ENCODE results near the gene CHCHD4. TPM values are rescaled to one million over a fixed set of nuclear protein-coding genes. Genes with fewer than 3 reads are reported as not detected.

The CHCHD4 gene
- total RNA-seq, 1 experiment from 2014 or later, result 43.3 TPM

DNA sequence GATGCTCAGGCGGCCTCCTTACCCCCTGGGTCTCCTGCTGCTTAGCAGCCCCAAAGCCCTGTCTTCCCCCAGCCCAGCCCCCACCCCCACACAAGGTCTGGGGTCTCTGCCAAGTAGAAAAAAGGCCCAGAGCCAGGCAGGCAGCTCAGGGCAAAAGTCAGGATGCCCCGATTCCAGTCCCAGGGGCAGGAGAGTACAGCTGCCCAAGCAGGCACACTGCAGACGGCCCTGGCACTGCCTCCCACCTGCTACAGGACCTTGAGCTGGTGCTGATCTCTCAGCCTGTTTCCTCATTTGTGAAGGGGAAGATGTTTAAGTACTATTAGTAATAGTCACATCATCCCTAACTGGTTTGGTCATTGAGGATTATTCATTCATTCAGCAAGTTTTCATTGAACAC, 12.8 kb upstream of the CHCHD4 start:
- ATAC-seq, result peak; percentile 33
- DNase-seq, result peak; percentile 68
- peak overlapping the region; percentile 41; the same call in 1 of the 2 replicates for H3K4me2 ChIP-seq (ENCODE audit: low read length)
- H3K9ac ChIP-seq (ENCODE audit: low read length), result peak overlapping the region; percentile 54
- intact Hi-C loops (cut with micrococcal nuclease), result no loop called here
- ChIA-PET POLR2A (ENCODE audit: unreplicated experiment) (interaction anchor here (1.1 kb wide), 1 partner anchor 13 kb away, joined by 5 read pairs; the partner anchor contains the start of genes CHCHD4 and TMEM43), CTCF (interaction anchor here (0.6 kb wide), 1 partner anchor 17 kb away, joined by 3 read pairs; no protein-coding TSS in a partner anchor)
- H3K9me3 ChIP-seq (ENCODE audit: low read length), result no peaks in the 10 kb centered on the region
- BruUV-seq (replicated peaks), result no TSS peak
- H3K4me1 ChIP-seq (ENCODE audit: insufficient read depth, low read length), result peaks cover 21% of the 10 kb centered on the region
- no peaks in the 10 kb centered on the region for H3K27me3 ChIP-seq (ENCODE audit: low read length)
- TF ChIP-seq, protein P1, sequence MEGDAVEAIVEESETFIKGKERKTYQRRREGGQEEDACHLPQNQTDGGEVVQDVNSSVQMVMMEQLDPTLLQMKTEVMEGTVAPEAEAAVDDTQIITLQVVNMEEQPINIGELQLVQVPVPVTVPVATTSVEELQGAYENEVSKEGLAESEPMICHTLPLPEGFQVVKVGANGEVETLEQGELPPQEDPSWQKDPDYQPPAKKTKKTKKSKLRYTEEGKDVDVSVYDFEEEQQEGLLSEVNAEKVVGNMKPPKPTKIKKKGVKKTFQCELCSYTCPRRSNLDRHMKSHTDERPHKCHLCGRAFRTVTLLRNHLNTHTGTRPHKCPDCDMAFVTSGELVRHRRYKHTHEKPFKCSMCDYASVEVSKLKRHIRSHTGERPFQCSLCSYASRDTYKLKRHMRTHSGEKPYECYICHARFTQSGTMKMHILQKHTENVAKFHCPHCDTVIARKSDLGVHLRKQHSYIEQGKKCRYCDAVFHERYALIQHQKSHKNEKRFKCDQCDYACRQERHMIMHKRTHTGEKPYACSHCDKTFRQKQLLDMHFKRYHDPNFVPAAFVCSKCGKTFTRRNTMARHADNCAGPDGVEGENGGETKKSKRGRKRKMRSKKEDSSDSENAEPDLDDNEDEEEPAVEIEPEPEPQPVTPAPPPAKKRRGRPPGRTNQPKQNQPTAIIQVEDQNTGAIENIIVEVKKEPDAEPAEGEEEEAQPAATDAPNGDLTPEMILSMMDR (conservative IDR thresholded peaks at IDR 0.05; ENCODE audit: low read depth, low read length), result no peak
- TF ChIP-seq EZH2phosphoT487 (IDR thresholded peaks at IDR 0.05; ENCODE audit: borderline replicate concordance, low read length), result no peak
- H3K9me2 ChIP-seq (replicated peaks; ENCODE audit: low read length), result no peaks in the 10 kb centered on the region
- no peaks in the 10 kb centered on the region for H3F3A ChIP-seq (ENCODE audit: low read length, unreplicated experiment)
- H4K20me1 ChIP-seq (ENCODE audit: low read length), result no peaks in the 10 kb centered on the region
- H3K36me3 ChIP-seq (ENCODE audit: low read depth, low read length), result peaks cover 50% of the 10 kb centered on the region
- no peak overlapping the region for H2AFZ ChIP-seq (ENCODE audit: low read length)
- peak overlapping the region; percentile 88 for H3K27ac ChIP-seq (ENCODE audit: low read length)
- H3K4me3 ChIP-seq (ENCODE audit: low read length), result no peak overlapping the region
- H3K79me2 ChIP-seq (ENCODE audit: low read length), result no peaks in the 10 kb centered on the region

DNA sequence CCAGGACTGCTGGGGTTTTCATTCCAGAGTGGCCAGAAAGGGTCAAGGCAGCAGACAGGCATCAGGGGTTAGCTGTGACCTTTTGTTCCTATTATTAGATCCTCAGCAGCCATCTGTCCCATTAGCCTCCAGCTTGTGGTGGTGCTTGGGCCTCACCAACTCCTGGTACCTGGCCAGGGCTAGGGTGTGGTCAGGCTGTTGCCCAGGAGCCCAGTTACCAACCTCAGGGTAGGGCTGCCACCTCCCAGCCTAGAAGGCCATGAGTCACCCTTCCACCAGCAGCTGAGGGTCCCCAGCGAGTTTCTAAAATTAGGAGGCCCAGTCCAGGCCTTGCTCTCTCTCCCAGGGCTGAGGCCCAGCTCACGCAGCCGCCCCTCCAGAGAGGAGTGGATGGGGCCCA, 12.3 kb upstream of the CHCHD4 start:
- no peak for TF ChIP-seq EZH2 (IDR thresholded peaks at IDR 0.05; ENCODE audit: low read length, unreplicated experiment)
- no peak for TF ChIP-seq EZH2phosphoT487 (IDR thresholded peaks at IDR 0.05; ENCODE audit: borderline replicate concordance, low read length)
- TF ChIP-seq, protein P1 (conservative IDR thresholded peaks at IDR 0.05; ENCODE audit: low read depth, low read length), result no peak
- peak overlapping the region; percentile 41 for H3K4me2 ChIP-seq (ENCODE audit: low read length)
- peaks cover 21% of the 10 kb centered on the region for H3K4me1 ChIP-seq (ENCODE audit: insufficient read depth, low read length)
- intact Hi-C loops (cut with micrococcal nuclease), result no loop called here
- no peaks in the 10 kb centered on the region for H3K27me3 ChIP-seq (ENCODE audit: low read length)
- H3K9me3 ChIP-seq (ENCODE audit: low read length), result no peaks in the 10 kb centered on the region
- no peaks in the 10 kb centered on the region for H3K79me2 ChIP-seq (ENCODE audit: low read length)
- BruUV-seq (replicated peaks), result no TSS peak
- no peaks in the 10 kb centered on the region for H4K20me1 ChIP-seq (ENCODE audit: low read length)
- peak overlapping the region; percentile 88 for H3K27ac ChIP-seq (ENCODE audit: low read length)
- H2AFZ ChIP-seq (ENCODE audit: low read length), result no peak overlapping the region
- peak; percentile 77 for ATAC-seq
- POLR2A ChIA-PET (ENCODE audit: unreplicated experiment), result interaction anchor here (0.5 to 1.1 kb wide), 2 partner anchors 12 to 42 kb away, joined by 3 to 5 read pairs; partner anchors contain the start of genes CHCHD4, LSM3, TMEM43 and XPC
- no peaks in the 10 kb centered on the region for H3F3A ChIP-seq (ENCODE audit: low read length, unreplicated experiment)
- H3K9me2 ChIP-seq (replicated peaks; ENCODE audit: low read length), result no peaks in the 10 kb centered on the region
- peaks cover 51% of the 10 kb centered on the region for H3K36me3 ChIP-seq (ENCODE audit: low read depth, low read length)
- no peak overlapping the region for H3K4me3 ChIP-seq (ENCODE audit: low read length)
- CTCF ChIA-PET, result interaction anchor here (0.6 kb wide), 1 partner anchor 17 kb away, joined by 3 read pairs; no protein-coding TSS in a partner anchor
- peak overlapping the region; percentile 54 for H3K9ac ChIP-seq (ENCODE audit: low read length)
- DNase-seq, result peak; percentile 85

DNA sequence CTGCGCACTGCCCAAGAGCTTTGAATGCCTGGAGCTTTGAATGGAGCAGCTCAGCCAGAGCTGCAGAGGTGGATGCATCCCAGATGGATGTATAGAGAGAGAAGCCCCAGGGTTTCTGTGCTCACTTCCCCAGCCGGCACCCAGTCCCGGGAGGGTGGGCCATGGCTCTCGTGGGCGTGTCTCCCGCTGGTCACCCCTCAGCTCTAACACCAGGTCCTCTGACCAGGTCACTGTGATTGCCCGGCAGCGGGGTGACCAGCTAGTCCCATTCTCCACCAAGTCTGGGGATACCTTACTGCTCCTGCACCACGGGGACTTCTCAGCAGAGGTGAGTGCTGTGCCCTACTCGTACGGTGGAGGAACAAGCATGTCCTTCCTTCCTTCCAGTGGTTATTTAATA, 10.9 kb upstream of the CHCHD4 start:
- Histone ChIP-seq H3K9ac (ENCODE audit: low read length) (no peak overlapping the region), H3K4me1 (ENCODE audit: insufficient read depth, low read length) (peaks cover 21% of the 10 kb centered on the region), H3K4me2 (ENCODE audit: low read length) (no peak overlapping the region), H3F3A (ENCODE audit: low read length, unreplicated experiment) (no peaks in the 10 kb centered on the region), H4K20me1 (ENCODE audit: low read length) (no peaks in the 10 kb centered on the region), H3K27ac (ENCODE audit: low read length) (no peak overlapping the region), H3K27me3 (ENCODE audit: low read length) (no peaks in the 10 kb centered on the region), H3K79me2 (ENCODE audit: low read length) (no peaks in the 10 kb centered on the region), H3K4me3 (ENCODE audit: low read length) (no peak overlapping the region), H3K9me3 (ENCODE audit: low read length) (no peaks in the 10 kb centered on the region), H3K9me2 (replicated peaks; ENCODE audit: low read length) (no peaks in the 10 kb centered on the region), H2AFZ (ENCODE audit: low read length) (no peak overlapping the region), H3K36me3 (ENCODE audit: low read depth, low read length) (peaks cover 64% of the 10 kb centered on the region)
- DNase-seq (no peak), ATAC-seq (no peak)
- intact Hi-C loops (cut with micrococcal nuclease), result no loop called here
- no TSS peak for BruUV-seq (replicated peaks)
- POLR2A ChIA-PET (ENCODE audit: unreplicated experiment), result no interaction called here
- CTCF ChIA-PET, result no interaction called here
- TF ChIP-seq EZH2 (IDR thresholded peaks at IDR 0.05; ENCODE audit: low read length, unreplicated experiment), result no peak
- TF ChIP-seq, protein P1 (conservative IDR thresholded peaks at IDR 0.05; ENCODE audit: low read depth, low read length), result no peak
- TF ChIP-seq EZH2phosphoT487 (IDR thresholded peaks at IDR 0.05; ENCODE audit: borderline replicate concordance, low read length), result no peak

Measured in PC-3 (cell line).